Mucosa of gallbladder (tissue), 1 donor: ENCODE results near the gene RAB6D. TPM values are rescaled to one million over a fixed set of nuclear protein-coding genes. Genes with fewer than 3 reads are reported as not detected.
"Not testable (repeated sequence)": the region's sequence is repeated elsewhere in the genome, so short reads cannot be mapped to it uniquely, and the experiment has no call there.

Experiments
- DNase-seq: peaks from one replicate; pipeline ENCODE4 v3.0.0-alpha.2; 2020; ENCODE audit warnings: low spot score
- total RNA-seq: library from RNA; stranded (reverse); gene quantifications from one replicate; pipeline ENCODE4 v1.2.1, GENCODE V29; 2021
- donor health status: DM: no; HTN: no; CAD: no.

Gene RAB6D
- total RNA-seq, 1 donor from 2014 or later = 1.8 TPM

- DNase-seq = no peak
Measured at GRCh38 chr2:131366643-131367042, 2.7 kb upstream of the RAB6D start.

DNA sequence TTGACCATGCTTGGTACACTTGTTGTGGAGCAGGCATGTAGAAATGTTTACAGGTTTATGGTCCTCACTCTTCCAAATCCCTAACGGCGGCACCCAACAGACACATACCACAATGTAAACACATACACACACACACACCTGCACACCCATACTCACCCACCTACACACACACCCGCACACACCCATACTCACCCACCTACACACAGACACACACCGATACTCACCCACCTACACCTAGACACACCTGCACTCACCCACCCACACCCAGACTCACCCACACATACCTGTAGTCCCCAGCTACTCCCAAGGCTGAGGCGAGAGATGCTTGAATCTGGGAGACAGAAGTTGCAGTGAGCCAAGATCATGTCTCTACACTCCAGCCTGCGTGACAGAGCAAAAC is 1.5 kb upstream of the RAB6D start:
- no peak for DNase-seq

GRCh38 chr2:131363213-131363612 is 755 bp downstream of the RAB6D start:
- not testable (repeated sequence) for DNase-seq

- not testable (repeated sequence) for DNase-seq
Measured at GRCh38 chr2:131361773-131362172, 2.2 kb downstream of the RAB6D start.

DNA sequence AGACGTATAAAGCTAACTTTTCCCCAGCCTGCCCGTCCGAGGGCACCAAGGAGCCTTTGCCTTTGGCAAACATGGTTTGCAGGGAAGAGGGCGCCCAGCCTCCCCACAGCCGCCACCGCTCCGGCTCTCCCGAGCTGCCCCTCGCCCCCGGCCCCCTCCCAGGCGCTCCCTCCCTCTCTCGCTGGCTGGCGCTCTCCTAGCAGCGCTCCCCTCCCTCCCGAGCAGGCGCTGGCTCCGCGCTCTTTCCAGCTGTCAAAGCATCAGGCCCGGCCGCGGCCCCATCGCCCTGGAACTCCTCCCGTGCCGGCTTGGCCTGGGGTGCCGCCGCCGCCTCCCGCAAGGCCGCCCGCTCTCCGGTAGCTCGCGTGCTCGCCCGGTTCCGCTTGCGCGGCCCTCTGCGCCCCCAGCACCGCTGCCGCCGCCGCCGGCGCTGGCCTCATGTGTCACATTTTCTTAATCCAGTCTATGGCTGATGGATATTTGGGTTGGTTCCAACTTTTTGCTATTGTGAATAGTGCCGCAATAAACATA is 10.7 kb downstream of the RAB6D start:
- DNase-seq = not testable (repeated sequence)

DNA sequence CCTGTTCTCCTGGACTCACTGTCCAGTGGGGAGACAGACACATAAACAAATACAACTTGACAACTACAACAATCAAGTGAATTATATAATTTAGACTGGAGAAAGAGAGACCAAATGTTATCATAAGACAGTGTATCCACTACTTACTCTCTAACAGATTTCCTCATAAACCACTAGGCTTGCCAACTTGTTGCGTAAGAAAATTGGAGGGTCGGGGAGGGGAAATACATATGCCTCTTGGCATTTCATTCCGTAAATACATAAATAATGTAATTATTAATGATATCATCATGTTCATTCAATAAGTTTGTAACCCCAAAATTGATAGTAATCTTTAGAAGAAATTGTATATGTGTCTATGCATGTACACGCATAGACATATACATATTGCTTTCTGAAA is 14.9 kb downstream of the RAB6D start:
- no peak for DNase-seq

DNA sequence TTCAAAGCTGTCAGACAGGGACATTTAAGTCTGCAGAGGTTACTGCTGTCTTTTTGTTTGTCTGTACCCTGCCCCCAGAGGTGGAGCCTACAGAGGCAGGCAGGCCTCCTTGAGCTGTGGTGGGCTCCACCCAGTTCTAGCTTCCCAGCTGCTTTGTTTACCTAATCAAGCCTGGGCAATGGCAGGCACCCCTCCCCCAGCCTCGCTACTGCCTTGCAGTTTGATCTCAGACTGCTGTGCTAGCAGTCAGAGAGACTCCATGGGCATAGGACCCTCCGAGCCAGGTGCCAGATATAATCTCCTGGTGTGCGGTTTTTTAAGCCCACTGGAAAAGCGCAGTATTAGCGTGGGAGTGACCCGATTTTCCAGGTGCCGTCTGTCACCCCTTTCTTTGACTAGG is 16.9 kb downstream of the RAB6D start:
- DNase-seq = not testable (repeated sequence)

GRCh38 chr2:131339307-131339706 is 24.7 kb downstream of the RAB6D start:
- DNase-seq = not testable (repeated sequence)

DNA sequence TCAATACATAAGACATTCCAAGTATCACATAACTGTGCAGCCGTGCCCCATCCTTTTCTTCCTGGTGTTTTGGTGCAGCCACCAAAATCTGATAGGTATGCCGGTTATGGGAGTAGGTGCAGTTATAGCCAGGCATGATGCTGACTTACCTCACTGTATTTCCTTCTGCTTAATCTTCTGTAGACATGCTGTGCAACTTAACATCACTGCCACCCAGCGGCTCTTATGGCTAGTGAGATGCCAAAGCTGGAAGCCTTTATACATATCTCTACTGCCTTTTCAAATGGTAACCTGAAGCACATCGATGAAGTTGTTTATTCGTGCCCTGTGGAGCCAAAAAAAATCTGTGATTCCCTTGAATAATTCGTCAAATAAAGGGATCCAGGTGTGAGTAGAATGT is 28.6 kb downstream of the RAB6D start:
- DNase-seq = peak; percentile 37

GRCh38 chr2:131332709-131333108 is 31.3 kb downstream of the RAB6D start:
- not testable (repeated sequence) for DNase-seq

GRCh38 chr2:131331000-131331399 is 33.0 kb downstream of the RAB6D start:
- DNase-seq = not testable (repeated sequence)

- DNase-seq = no peak
Measured at GRCh38 chr2:131322209-131322608, 41.8 kb downstream of the RAB6D start.

- not testable (repeated sequence) for DNase-seq
Measured at GRCh38 chr2:131321344-131321743, 42.6 kb downstream of the RAB6D start.

- not testable (repeated sequence) for DNase-seq
Measured at GRCh38 chr2:131311001-131311400, 53.0 kb downstream of the RAB6D start.

Other genes starting within 250 kb of the RAB6D start
- gene POTEE, start 154.6 kb downstream of the RAB6D start, total RNA-seq = 0.14 TPM
- not detected for gene TUBA3D, start 112.0 kb upstream of the RAB6D start, total RNA-seq
- gene MZT2A, start 128.2 kb upstream of the RAB6D start, total RNA-seq = 80.0 TPM
- 11.5 TPM for gene CCDC74A, start 163.7 kb upstream of the RAB6D start, total RNA-seq